ENCODE results near the gene SCAI.
A peak's percentile ranks its signal among the peaks of the same experiment; 100 is the strongest.
"Not testable (repeated sequence)": the region's sequence is repeated elsewhere in the genome, so short reads cannot be mapped to it uniquely, and the experiment has no call there.

The SCAI gene

DNA sequence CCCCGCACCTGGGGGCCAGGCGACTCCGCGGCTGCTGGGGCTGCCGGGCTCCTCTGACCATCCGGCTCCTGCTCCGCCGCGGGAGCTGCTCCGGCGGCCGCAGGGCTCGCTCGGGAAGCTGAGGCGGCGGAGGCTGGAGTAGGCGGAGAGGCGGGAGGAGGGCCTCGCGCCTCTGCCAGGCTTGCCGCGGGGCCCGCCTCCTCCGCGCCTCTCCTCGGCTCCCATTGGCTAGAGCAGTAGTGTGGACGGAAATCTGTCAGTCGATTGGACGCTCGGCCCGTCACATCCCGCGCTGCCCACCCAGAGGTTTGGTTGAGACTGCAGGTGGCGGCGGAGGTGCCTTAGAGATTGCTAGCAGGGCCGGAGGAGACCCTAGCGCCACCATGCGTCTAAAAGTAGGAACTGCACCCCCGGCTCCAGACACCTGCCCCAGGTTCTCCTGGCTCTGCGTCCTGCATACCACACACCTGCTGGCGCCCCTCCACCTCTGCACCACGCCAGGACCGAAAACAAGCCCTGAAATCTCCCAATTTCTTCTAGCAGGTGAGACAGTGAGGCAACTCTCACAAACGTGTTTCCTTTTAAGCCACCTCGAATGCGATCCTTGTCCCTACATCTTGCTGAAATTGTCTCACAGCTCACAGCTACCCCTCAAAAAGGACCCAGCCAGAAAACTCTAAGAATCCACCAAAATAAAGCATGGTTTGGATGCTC is at the start of gene SCAI:
TSS of gene SCAI (minus strand) at position 152 of the 714 bp plus-strand sequence. CDS start at position 61, 91 bp downstream.
- peak; percentile 95 for DNase-seq

DNA sequence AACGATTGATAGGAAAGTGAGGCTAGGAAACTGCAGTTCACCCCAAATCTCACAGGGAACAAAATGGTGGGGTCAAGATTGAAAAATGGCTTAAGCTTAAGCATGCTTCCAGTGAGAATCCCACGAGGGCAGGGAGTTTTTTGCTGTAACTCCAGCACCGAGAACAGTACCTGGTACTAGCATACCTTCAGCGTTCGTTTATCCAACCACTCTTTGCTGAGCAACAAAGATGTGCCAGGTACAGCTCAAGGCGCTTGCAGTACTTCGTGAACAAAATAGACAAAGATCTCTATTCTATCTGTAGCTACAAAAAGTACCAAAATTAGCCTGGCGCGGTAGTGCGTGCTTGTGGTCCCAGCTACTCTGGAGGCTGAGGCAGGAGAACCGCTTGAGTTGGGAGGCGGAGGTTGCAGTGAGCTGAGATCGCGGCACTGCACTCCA is 47.1 kb upstream of the SCAI start:
- no peak for DNase-seq

DNA sequence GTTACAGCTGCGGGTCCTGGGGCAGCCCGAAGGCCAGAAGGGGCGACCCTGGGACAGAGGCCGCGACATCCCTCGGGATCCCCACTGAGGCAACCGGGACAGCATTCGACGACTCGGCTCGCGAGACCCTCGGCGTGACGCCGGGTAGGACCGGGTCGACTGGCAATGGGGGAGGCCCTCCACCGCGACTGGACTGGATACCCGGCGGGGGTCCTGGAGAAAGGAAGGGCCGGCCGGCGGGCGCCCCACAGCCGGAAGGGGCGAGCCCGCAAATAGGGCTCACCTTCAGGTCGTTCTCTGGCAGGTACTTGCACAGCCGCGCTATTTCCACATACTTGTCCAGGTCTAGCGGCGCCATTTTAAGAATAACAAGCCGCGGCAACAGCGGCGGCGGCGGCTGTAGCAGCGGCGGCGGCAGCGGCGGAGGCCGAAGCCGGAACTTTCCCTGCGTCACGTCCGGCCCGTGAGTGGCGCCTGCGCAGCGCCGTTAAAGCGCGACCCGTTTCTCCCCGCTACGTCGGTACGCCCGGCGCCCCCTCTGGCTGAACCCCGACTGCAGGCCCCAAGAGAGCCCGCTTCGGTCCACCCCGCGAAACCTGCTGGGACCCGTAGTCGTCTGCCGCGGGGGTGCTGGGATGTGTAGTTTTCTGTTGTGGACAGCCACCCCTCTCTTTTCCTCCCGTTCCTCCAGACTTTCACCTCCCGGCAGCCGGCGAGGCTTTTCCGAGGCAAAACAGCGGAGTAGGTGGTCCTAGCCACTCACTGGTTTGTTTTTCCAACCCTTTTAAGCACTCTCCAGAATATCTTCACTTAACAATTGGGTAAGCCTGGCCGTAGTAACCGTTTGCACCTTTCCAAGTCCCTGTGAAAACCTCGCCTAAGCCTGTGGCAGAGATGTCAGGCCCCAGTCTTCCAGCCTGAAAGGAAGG is 46.3 kb upstream of the SCAI start, which contains the start of gene PPP6C:
TSS of gene PPP6C (minus strand) at position 443 of the 929 bp plus-strand sequence. CDS start at position 358, 85 bp downstream.
- peak; percentile 84 for DNase-seq

DNA sequence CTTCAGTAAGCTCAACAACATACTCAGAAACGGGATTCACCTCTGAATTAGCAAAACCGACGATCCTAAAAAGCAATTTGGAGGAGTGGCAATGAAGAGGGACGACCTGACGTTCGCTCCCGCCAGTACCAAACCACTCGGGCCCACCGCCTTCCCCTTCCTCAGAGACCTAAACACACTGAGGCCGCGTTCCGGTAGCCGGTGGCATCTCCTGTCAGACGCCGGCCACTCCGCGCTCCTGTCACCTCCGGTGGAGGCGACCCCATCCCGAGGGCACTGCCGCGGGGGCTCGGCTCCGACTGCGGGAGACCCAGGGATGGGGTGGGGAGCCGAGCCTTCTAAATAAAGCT is 45.7 kb upstream of the SCAI start:
- no peak for DNase-seq

DNA sequence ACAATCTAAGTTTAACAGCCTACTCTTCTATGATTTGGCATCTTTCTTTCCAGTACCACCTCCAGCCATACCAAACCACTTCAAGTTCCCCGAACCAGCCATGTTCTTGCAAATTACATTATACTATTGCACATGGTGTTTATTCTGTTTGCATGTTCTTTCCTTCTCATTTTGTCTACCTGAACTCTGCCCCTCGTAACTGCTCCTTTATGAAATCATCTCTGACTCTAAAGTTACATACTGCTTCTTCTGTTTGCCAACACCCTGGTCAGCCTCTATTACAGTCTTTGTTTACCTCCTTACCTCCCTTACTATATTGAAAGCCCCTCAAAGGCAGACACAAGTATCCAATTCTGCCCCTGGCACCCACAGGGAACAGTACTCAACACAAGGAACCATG is 40.2 kb upstream of the SCAI start:
- DNase-seq = no peak

DNA sequence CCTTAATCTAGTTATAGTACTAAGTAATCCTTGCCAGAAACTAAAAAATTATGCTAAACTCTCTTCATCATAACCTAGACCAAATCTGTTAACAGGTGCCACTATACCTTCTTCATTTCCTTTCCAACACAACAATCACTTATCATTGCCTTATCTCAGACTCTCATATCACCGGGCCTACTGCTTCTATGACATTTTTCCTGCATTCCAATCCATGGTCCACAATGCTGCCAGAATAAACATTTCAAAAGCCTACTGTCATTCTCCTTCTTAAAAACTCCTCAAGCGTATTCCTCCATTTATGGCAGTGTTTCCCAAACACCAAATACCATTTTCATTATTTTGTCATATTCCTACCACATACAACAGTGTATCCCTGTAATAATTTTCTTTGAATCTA is 39.7 kb upstream of the SCAI start:
- DNase-seq = no peak

DNA sequence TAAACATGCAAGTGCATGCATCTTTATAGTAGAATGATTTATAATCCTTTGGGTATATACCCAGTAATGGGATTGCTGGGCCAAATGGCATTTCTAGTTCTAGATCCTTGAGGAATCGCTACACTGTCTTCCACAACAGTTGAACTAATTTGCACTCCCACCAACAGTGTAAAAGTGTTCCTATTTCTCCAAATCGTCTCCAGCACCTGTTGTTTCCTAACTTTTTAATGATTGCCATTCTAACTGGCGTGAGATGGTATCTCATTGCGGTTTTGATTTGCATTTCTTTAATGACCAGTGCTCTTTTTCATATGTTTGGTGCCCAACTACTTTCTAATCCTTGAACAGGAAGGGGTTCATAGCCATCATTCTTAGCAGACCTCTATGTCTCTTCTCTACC is 38.4 kb upstream of the SCAI start:
- not testable (repeated sequence) for DNase-seq

DNA sequence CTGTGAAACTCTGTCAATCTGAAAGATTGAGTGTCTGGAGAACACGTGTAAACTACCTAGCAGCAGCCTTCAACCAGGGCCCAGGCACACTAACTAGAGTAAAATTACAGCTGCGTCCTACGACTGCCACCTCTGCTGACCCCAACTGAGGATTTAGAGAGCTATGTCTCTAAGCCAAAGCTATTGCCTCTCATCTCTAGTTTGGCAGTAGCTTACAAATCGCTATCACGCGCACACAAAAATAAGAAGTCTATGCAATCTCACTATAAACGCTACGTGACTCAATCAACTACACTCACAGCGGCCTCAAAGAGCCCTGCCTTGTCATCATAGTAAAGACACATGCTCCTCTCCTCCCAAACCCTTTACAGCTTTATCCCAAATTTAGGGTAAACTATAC is 37.5 kb upstream of the SCAI start:
- DNase-seq = no peak

DNA sequence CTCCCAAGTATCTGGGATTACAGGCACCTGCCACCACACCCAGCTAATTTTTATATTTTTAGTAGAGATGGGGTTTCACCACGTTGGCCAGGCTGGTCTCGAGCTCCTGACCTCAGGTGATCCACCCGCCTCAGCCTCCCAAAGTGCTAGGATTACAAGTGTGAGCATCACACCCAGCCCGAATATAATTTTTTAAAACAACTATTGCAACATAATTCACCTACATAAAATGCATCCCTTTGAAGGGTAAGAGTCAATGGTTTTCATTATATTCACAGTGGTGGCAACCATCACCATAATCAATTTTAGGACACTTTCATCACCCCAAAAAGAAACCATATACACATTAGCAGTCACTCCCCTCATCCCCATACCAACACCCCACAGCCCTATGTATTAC is 36.4 kb upstream of the SCAI start:
- not testable (repeated sequence) for DNase-seq

DNA sequence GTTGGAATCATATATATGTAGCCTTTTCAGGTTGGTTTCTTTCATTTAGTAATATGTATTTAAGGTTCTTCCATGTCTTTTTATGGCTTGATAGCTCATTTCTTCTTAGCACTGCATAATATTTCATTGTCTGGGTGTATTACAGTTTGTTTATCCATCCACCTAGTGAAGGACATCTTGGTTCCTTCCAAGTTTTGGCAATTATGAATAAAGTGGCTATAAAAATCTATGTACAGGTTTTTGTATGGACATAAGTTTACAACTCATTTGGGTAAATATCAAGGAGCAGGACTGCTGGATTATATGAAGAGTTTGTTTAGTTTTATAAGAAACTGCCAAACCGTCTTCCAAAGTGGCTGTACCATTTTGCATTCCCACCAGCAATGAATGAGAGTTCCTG is 34.6 kb upstream of the SCAI start:
- DNase-seq = no peak

DNA sequence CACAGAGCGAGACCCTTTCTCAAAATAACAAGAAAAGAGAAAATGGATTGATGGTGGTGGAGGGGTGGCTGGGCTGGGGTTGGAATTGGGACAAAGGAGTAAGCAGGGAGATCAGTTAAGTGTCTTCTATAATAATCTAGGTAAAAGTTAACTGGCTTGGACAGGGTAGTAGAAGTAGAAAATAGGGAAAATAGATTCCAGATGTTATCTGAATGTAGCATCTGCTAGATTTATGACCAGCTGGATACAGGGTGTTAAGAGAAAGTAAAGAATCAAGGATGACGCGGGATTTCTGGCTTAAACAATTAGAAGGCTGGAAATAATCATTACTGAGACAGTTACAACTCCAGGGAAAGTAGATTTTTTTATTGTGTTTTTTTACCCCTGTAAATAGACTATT is 33.3 kb upstream of the SCAI start:
- no peak for DNase-seq

DNA sequence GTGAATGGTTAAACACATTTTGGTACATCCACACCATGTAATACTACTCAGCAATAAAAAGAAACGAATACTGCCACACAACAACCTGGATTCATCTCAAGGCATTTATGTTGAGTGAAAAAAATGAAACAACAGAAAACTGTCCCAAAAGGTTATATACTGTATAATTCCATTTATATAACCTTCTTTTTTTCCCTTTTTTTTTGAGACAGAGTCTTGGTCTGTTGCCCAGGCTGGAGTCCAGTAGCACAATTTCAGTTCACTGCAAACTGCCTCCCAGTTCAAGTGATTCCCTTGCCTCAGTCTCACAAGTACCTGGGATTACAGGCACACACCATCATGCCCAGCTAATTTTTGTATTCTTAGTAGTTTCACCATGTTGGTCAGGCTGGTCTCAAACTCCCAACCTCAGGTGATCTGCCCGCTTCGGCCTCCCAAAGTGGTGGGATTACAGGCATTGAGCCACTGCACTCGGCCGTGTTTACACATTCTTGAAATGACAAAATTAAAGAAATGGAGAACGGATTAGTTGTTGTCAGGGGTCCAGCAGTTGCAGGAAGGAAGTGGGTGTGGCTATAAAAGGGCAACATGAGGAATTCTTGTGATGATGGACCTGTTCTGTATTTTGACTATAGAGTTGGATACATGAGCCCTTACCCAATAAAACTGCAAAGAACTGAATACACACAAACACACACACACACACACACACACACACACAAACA is 28.9 kb upstream of the SCAI start:
- no peak for DNase-seq

DNA sequence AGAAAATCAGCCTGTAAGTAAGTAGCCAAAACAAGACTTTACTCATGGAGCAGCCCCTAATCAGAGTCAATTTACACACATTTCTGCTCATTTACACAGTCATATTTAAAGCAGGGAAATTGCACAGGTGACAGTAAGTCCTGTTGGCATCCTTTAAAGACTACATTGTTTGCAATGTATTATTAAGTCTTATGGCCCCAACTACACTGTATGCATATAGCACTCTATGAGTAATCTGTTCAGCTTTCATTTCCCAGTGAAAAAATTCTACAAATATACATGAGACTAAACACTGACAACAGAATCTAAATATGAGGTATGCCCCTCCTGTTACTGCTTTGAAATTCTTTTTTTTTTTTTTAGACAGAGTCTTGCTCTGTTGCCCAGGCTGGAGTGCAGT is 26.6 kb upstream of the SCAI start:
- DNase-seq = no peak

DNA sequence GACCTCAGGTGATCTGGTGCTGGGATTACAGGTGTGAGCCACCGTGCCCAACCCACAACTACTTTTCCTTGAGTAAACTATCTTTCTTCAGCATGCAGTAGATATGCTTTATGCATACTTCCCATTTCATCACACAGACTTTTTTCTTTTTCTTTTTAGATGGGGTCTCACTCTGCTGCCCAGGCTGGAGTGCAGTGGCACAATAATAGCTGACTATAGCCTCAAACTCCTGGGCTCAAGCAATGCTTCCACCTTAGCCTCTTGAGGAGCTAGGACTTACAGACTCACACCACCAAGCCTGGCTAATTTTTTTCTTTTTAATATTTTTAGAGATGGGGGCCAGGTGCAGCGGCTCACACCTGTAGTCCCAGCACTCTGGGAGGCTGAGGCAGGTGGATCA is 23.4 kb upstream of the SCAI start:
- DNase-seq = no peak

DNA sequence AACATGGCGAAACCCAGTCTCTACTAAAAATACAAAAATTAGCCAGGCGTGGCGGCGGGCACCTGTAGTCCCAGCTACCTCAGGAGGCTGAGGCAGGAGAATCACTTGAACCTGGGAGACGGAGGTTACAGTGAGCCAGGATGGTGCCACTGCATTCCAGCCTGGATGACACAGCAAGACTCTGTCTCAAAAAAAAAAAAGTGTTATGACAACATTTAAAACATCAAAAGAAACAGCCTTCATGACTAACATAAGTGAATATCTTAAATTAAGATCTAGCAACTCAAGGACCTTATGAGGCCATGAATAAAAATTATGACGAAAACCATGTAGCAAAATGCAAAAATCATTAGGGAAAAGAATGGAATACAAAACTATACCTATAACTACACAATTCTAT is 19.6 kb upstream of the SCAI start:
- DNase-seq = not testable (repeated sequence)

DNA sequence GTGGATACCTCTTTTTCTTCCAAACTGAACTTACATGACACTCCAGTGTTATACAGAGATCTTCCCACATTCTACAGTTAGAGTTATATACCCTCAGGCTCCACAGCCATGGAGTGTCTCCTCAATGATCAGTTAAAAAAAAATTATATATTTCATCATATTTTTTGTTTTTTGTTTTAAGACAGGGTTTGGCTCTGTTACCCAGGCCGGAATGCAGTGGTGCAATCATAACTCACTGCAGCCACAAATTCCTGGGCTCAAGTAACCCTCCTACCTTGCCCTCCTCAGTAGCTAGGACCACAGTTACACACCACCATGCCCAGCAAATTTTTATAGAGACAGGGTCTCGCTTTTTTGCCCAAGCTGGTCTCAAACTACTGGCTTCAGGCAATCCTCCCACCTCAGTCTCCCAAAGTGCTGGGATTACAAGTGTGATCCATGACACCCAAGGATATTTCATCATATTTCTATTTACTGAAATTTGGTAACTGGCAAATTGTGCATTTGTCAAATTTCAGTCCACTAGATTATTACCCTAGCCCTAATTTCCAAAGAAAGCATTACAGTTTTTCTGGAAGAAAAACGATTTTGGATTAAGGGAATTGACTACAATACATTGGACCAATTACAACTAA is 18.1 kb upstream of the SCAI start:
- DNase-seq = no peak

DNA sequence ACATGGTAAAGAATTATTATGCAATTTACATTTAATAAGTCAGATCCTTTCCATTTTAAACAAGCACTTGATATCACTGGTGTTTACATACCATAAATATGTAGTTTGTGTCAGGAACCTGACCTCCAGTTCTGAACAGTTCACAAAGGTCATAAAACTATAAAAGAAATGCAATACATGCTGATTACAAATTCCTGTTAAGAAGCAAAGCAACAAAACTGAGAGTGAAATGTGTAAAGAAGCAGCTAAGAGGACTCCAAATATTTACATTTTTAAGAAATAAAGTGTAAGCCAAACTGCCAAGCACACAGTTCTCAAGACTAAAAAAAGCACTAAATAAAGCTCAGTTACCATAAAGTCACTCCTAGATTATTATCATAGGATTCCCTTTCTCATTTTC is 17.4 kb upstream of the SCAI start:
- no peak for DNase-seq

DNA sequence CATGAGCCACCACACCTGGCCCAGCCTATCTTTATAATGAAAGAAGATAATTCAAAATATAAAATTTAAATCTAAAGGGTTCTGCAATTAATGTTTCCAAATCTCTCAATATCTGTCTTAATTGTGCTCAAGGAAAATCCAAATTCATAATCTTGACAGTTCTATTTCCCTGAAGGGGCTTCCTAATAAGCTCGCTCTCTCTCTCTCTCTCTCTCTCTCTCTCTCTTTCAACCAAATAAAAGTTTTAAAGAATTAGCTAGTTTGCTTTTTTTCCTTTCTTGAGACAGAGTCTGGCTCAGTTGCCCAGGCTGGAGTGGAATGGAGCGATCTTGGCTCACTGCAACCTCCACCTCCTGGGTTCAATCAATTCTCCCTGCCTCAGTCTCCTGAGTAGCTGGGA is 13.2 kb upstream of the SCAI start:
- DNase-seq = no peak

DNA sequence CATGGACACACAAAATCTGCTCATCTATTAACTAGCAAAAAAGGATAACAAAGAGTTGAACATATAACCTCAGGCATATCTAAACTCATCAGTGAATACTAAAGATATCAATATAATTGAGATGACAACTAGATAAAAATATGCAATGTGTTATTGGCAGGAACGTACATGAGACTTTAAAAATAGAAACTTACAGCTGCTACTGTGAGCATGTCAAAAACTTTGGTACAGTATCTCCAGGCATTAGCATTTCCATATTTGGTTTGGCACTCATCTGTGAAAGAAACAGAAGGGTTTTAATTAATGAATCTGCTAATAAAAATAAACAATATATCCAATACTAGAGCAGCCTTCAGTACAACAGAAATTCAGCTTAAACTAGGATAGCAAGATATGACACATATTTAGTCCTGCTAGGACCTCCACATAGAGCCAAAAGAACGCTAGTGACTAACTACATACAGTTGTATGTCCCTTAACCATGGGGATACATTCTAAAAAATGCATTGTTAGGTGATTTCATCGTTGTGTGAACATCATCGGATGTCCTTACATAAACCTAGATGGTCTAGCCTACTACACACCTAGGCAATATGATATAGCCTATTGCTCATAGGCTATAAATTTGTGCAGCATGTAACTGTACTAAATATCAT is 10.5 kb upstream of the SCAI start:
- DNase-seq = no peak

DNA sequence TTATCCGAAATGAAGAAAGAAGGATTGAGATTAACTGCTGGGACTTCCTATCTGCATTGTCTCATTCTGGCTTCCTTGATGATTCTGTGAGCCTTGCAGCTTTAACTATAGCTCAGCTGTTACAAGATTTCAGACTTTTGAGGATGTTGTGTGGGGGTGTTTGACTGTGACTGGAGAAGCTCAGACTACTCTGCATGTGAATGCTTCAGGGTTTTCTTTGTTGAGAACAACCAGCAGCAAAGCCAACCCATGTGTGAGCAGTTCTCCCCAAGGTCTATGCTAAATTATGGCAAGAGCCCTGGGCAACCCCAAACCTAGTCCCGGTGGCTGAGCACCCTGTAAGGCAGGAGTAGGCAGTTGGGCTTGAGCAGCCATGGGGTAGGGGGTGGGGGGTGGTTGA is 8.4 kb upstream of the SCAI start:
- DNase-seq = no peak

DNA sequence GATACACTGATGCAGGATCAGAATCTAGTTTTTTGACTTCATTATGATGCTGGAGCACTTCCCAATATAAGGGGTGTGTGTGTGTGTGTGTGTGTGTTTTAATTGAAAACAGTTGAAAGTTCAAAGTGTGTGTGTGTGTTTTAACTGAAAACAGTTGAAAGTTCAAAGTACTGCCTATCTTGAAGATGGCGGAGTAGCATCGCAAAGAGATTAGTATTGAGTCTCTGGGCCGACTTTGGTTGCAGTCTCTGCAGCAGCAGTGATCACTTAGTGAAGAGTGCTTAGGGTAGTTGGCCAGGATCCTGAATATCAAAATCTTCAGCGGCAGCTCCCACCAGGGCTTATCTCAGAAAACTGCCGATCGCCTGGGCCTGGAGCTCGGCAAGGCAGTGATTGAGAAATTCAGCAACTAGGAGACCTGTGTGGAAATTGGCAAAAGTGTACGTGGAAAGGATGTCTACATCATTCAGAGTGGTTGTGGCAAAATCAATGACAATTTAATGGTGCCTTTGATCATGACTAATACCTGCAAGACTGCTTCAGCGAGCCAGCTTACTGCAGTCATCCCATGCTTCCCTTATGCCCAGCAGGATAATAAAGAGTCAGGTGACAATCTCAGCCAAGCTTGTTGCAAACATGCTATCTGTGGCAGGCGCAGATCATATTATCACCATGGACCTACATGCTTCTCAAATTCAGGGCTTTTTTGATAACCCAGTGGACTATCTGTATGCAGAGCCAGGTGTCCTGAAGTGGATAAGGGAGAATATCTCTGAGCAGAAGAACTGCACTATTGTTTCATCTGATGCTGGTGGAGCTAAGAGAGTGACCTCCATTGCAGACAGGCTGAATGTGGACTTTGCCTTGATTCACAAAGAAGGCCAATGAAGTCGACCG is 7.3 kb upstream of the SCAI start:
- no peak for DNase-seq
